Kidney glomerular epithelial cell (primary cell): ENCODE measurements around the gene PRKRIP1.
"Not testable (repeated sequence)": the region's sequence is repeated elsewhere in the genome, so short reads cannot be mapped to it uniquely, and the experiment has no call there.

Source experiments
- DNase-seq: peaks from one replicate; lab custom pipeline; 2025; lab: John Stamatoyannopoulos, UW

The PRKRIP1 gene

DNA sequence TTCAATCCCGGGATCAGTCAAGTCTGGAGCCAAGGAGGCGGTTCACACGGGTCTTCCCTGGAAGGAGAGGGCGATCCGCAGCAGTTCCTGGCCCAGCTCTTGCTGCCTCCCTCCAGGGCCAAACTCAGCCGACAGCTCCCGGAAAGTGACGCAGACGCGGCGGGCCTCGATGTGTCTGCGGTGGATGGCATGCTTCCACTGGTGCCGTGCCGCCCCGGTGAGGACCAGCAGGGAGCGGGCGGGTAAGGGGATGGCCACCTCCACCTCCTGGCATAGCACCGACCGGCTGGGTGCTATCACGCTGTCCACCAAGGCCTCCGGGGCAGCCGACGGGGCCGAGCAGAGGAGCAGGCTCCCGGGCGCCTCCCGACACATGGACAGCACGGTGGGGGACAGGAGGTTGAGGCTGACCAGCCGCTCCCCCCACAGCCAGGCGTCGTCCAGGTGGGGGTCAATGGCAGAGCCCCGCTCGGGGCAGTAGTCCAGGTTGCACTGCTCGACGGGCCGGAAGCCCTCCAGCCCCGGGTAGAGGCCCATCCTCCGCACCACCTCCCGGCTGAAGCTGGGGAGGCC lies 61.3 kb downstream of the PRKRIP1 start:
- DNase-seq: no peak

DNA sequence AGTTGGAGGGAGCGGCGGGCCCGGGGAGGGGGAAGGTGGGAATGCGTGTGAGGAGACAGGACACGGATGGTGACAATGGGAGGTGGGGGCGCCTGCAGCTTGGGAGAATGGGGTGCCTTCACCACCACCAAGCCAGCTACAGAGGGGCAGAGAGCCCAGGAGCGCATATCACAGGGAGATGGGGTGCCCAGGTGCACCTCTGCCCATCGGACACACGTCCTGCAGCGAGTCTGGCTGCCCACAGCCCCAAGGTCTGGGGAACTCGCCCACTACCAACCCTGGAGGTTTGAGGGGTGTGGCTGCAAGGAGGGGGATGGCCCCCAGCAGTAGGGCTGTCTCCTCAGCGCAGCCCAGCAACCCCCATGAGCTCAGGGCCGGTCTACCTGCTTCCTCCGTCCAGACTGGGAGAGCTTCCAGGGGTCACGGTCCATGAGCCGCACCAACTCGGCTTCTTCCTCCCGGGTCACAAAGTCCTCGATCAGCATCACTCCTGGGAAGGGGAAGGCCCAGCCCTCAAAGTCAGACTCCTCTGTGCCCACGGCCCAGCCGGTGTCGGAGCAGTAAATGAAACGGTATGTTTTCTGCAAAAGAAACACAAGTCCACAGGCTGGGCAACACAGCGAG lies 63.2 kb downstream of the PRKRIP1 start:
- no peak for DNase-seq

DNA sequence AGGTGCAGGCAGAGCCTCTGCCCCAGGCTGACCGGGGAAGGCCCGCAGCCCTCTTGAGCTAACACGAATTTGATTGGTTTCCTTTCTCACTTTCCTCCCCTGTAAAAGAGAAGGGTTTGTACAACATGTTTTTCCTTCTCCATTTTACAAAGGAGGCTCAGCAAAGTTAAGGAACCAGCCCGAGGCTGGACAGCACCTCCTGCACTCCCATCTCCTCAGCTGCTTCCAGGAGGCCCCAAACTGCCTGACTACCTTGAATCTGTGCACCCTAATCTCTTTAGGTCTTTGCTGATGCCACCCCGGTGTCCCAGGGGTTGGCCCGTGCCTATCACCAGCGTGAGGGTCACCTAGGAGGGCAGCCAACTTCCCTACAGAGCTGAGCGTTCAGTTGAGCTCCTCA lies 64.3 kb downstream of the PRKRIP1 start:
- DNase-seq: no peak

DNA sequence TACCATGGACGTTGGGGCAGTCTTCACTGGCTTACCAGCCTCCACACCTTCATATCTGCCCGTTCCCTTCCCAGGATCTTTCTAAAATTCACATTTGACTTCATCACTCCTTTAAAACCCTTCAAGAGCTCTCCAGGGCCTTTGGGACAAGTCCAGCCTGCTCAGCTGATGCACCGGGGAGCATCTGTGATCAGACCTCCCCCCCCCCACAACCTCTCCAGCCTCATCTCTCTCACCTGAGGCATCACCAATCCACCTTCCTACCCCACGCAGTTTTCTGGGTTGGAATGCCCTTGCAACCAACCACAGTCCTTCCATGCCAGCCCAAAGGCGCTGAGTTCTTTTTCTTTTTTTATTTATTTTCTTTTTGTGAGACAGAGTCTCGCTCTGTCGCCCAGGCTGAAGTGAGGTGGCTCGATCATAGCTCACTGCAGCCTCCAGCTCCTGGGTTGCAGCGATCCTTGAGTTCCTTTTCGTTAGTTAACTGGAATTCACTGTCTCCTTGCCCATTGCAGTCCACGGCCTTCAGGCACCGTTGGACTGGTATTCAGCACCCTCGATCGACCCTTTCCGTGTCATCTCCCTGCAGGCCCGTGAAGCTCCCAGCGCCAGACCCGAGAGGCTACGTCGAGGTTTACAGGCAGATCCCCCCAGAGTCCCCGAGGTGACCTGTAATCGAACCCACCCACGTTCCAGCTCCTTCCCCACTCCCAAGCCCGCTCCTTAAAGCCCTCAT lies 67.8 kb downstream of the PRKRIP1 start:
- DNase-seq: peak; percentile 40

DNA sequence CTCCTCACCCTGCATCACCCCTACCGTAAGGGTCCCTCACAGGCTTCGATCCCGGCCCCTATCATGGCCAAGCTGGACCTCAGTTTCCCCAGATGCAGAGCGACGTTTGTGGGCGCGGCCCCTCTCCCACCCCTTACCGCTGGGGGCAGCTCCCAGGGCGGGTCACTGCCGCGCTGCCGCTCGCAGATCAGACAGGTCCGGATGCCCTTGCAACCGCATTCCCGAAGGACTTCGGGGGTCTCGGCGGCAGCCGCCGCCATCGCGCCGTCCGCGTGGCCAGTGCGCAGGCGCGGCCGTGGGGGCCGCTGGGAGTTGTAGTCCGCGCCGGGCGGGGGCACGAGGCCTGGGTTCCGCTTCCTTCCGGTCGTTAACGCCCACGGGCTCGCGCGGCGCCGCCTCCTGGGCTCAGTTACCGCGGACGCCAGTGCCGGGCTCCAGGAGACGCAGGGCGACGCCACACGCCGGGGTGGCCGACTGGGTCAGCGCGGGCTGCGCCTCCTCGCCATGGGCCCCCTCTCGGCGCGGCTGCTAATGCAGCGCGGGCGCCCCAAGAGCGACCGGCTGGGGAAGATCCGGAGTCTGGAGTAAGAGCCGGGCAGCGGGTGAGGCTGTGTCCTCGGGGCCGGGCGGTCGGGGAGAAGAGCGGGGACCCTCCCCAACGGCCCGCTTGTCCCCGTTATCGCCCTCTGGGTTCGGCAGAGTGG lies 68.6 kb downstream of the PRKRIP1 start, which contains the start of the genes ALKBH4 and LRWD1:
TSS of gene ALKBH4 (minus strand) at position 287 of the 704 bp plus-strand sequence. CDS start at position 260, 27 bp downstream.
TSS of gene LRWD1 (plus strand) at position 408 of the 704 bp plus-strand sequence. CDS start at position 505, 97 bp downstream.
- peak; percentile 77 for DNase-seq

DNA sequence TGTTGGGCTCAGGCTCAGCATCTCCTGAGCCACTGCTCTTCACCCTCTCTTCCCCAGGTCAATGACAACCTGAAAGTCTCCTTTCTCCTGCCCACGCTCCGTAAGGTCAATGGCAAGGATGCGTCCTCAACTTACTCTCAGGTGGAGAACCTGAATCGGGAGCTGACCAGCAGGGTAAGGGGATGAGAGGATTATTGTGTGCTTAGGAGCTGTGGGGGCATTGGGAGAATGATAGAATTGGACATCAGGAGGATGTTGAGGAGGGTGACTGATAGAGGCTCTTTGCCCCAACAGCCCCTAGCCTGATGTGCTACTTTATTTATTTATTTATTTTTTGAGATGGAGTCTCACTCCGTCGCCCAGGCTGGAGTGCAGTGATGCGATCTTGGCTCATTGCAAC lies 69.9 kb downstream of the PRKRIP1 start:
- no peak for DNase-seq

DNA sequence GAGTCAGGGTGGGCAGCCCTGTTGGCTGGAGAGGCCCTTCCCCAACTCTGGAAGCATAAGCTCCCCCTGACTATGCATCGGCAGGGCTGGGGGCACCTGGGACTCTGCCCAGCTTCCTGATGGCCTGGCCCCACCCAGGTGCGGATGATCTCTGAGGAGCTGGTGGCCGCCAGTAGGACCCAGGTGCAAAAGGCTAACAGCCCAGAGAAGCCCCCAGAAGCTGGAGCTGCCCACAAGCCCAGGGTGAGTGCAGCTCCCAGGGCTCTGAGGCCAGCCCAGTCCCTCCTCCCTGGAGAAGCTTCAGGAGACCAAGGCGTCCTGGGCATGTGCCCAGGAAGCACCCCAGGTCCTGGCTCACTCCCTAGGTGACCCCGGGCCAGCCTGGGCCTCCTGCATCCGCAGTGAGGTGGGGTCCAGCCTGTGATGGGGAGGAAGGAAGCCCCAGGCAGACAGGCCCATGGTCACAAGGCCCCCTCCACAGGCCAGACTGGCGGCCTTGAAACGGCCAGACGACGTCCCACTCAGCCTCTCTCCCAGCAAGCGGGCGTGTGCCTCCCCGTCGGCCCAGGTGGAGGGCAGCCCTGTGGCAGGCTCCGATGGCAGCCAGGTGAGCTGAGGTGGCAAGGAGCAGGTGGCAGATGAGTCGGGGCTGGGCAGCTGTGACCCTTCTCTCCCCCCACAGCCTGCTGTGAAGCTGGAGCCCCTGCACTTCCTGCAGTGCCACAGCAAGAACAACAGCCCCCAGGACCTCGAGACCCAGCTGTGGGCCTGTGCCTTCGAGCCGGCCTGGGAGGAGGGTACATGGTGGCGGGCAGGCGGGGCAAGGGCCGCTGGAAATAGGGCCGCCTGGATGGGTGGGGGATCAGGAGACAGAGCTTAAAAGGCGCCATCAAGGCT lies 71.7 kb downstream of the PRKRIP1 start:
- no peak for DNase-seq

DNA sequence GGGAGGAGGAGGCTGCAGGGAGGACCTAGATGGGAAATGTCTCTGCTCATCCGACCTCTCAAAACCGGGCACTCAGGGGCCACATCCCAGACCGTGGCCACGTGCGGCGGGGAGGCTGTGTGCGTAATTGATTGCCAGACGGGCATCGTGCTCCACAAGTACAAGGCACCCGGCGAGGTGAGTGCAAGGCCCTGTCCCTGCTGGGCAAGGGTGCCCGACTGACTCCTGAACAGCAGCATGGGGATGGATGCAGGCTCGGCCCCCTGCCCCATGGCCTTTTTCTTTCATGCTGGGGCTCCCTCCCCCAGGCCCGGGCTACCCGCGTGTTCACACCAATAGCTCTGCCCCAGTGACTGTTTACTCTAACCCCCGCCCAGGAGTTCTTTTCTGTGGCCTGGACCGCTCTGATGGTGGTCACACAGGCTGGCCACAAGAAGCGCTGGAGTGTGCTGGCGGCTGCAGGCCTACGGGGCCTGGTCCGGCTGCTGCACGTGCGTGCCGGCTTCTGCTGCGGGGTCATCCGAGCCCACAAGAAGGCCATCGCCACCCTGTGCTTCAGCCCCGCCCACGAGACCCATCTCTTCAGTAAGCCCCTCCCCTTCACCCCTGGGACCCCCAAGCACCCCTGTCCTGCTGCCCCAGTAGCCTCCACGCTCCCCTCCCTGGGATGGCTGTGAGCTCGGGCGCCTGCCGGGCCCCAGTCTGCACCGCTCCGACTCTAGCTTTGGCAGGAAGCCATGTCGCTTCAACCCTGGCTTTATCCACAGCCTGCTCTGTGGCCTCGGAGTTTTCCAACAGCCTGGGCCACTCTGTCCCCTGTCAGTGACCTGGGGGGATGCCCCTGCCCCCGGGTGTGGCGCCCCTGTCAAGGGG lies 72.6 kb downstream of the PRKRIP1 start:
- DNase-seq: no peak

DNA sequence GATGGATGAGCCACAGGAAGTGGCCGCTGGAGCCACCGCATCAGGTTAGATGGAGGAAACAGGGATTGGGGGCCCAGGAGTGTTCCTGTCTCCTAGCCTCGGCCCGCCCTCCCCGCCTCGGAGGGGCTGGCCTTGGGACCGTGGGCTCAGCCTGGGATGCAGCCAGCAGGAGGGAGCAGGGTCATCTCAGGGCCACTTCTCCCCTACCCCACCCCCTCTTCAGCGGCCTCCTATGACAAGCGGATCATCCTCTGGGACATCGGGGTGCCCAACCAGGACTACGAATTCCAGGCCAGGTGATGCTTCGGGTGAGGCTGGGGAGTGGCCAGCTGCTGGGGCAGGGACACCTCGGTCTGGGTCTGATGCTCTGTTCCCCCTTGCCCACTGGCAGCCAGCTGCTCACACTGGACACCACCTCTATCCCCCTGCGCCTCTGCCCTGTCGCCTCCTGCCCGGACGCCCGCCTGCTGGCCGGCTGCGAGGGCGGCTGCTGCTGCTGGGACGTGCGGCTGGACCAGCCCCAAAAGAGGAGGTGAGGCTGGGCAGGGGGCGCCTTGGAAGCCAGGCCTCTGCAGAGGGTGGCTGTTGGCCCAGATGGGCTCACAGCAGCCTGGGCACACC lies 73.3 kb downstream of the PRKRIP1 start:
- no peak for DNase-seq

DNA sequence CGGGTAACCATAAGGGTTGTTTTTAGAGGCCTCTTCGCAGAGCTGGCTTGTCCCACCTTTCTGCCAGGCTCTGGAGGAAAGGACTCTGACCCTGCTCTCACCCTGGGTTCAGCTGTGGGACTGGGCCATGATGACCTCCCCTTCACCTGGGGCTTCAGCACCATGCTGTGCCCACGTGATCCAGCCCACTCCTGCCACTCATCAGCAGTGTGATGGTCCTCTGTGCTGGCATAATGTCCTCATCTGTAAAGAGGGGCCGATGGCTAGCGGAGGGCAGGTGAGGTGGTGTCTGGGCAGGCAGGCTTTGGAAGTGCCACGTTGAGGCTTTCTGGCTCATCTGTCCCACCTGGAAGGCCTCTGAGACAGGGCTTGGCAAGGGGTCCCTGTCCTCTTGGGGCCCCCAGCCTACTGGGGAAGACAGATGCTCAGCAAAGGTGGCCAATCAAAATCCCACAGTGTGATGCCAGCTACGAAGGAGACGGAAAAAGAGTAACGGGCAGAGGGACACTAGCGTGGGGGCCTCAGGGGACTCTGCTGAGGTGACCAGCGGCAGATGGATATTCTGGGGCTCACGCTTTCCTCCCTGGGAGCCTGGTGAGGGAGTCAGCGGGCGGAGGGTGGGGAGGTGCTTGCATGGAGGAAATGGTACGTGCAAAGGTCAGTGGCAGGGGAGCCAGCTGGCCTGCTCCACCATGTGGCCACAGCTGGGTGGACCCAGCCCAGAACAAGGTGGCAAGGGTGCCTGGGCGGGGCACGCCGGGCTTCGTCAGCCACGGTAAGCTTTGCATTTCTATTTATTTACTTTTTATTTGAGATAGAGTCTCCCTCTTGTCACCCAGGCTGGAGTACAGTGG lies 74.0 kb downstream of the PRKRIP1 start:
- no peak for DNase-seq

DNA sequence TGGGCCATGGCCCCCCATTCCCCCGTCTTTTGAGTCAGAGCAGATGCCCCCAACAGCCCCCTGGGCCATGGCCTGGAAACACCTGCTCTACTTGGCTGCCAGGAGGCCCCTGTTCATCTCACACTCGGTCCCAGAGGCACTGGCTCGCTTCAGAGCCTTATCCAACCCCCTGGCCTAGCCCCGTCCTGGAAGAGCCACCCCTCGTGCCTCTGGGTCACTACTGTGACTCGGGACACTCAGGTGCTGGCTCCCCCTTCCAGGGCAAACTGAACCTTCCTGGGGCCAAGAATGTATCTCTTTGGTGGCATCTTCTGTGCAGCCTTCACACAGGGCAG lies 75.6 kb downstream of the PRKRIP1 start:
- no peak for DNase-seq

DNA sequence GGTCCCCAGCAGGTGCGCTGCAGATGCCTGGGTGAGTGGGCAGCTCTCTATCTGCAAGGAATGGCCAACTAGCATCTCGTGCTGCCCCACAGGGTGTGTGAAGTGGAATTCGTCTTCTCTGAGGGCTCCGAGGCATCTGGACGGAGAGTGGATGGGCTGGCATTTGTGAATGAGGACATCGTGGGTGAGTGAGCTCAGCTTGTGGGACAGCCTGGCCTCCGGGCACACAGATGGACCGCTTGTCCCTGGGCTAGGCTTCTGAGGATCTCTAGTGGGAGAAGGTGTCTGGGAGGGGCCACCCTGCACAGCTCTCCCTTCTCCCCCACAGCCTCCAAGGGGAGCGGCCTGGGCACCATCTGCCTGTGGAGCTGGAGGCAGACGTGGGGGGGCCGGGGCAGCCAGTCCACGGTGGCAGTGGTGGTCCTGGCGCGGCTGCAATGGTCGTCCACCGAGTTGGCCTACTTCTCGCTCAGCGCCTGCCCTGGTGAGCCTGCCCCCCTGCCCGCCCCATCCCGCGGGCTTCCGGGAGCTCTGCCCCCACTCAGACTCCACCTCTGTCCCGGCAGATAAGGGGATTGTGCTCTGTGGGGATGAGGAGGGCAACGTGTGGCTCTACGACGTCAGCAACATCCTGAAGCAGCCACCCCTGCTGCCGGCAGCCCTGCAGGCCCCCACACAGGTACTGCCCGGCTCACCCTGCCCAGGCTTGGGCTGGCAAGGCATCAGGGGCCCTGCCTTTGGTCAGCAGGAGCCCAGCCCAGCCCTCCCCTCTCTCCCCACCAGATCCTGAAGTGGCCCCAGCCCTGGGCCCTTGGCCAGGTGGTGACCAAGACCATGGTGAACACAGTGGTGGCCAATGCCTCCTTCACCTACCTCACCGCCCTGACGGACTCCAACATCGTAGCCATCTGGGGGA lies 76.2 kb downstream of the PRKRIP1 start:
- no peak for DNase-seq

DNA sequence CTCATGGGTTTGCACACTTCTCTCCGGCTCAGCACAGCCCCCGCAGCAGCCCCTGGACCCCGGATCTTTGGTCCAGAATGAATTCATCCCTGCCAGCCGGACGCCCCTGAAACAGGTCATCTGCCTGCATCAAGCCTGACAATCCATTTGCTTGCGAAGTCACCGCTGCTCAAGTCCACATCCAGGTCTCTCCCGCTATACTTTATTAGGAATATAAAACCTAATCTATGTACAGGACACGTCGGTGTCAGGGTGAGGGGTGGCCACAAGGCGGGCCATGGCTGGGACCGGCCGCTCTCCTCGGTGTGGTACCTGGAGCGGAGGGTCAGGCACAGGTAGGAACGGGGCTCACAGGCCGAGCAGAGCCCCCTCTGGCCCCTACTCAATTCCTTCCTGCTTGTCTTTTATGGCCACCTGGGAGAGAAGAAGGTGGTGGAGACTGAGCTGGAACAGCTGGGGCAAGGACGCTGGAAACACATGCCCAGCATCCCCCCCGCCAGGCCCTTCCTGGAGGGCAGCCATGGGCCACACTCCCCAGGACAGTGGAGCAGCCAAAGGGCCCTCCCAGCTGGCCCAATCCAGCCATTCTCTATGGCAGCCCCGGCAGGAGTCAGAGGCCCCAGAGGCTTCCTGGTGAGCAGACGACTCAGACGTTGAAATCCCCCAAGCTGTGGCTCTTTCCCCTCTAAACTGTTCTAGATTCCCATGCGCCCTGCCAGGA lies 77.3 kb downstream of the PRKRIP1 start:
- DNase-seq: no peak

DNA sequence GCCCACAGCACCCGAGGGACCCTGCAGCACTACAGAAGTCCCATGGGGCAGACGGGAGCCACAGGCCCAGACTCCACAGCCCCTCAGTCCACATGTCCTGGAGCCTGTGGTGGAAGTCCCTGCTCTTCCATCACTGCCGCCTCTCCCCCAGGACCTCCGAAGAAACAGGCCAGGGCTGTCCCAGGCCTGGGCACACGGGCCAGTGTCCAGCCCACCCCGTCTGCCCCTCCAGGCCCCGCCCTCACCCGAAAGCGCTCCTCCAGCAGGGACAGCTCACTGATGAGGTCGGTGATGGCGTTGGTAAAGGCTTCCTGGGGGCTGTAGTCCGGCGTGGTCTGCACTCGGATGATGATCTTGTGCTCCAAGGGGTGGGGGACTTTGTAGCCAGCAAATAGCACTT lies 78.0 kb downstream of the PRKRIP1 start:
- DNase-seq: not testable (repeated sequence)

DNA sequence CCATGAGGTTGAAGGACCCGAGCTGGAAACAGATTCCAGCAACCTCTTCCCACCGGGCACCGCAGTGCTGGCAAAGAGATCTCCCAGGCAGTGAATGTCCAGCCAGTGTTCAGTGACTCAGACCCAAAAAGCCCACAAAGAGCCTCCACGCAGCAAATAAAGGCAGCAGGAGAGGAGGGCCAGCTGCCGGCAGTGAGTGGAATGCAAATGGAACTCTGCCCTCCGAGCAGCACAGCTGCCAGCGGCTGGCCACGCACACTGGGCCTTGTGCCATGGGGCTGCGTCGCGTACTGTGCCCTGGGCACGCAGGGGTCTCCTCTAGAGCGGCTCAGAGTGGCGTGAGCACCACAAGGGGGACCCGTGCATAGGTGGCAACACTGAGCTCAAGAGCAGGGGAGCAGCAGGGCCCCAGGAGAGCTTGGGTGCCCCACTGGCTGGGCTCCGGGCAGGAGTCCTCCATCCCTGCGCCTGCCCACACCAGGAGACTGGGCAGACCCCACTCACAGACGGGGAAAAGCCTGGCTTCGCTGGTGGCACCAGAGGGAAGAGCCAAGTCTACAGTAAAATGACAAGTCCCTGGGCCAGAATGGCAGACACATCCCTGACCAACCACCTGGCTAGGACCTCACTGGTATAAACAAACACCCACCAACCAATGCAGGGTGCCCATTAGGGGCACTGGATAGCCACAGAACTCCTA lies 78.7 kb downstream of the PRKRIP1 start:
- not testable (repeated sequence) for DNase-seq
